Measurements from ENCODE around the gene NUP88.

NUP88 gene

DNA sequence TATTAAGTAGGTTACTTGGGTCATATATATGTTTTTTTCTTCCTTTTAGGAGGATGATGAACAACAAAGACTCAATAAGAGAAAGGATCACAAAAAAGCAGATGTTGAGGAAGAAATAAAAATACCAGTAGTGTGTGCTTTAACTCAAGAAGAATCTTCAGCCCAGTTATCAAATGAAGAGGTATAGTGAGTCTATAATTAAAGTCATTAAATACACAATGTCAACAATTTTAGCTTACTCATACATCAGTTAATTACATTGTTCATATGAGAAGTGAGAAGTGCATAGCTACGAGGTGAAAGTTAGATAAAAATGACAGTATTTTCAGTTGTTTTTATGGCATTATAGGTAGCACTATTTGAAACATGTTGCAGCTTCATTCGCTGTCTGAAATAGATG, 65.2 kb downstream of the NUP88 start:
- DNase-seq = no peak

DNA sequence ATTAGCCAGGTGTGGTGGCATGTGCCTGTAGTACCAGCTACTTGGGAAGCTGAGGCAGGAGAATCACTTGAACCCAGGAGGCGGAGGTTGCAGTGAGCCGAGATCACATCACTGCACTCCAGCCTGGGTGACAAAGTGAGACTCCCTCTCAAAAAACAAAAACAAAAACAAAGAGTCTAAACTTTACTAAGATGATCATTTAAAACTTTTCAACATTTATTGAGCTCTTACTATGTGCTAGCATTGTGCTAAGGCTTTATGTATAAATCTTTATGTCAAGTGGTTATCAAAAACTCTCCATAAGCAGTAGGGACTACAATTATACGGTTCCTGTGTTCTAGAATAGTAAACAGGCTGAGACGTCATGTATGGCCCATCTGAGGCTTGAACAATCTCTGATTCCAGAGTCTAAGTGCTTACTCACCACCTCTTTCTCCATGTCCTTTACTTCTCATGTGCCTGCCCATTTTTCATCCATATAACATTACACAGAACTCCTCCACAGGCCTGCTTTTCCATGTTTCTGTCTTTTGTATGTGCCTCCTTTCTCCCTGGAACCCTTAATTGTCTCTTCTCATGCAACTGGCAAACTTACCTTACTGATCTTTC, 66.7 kb downstream of the NUP88 start:
- no peak for DNase-seq

DNA sequence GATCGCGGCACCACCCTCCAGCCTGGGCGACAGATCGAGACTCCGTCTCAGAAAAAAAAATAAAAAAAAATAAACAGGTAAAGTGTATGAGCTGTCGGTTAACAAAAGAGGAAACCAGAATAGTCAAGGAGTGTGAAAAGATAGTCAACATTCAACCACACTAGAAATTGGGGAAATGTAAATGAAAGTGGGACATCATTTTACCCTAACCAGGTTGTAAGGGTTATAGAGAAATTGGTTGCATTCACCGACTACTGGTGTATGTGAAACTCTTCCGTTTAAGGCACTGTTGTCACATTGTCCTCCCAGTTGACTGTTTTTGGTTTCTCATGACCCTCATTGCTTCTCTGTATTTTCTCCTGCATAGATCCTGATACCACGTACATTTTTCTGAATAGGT, 74.5 kb downstream of the NUP88 start:
- DNase-seq = no peak
